Stimulated activated CD4-positive, alpha-beta T cell treated with anti-CD3 and anti-CD28 coated beads, Interleukin-1b, Interleukin-23, amount 100 ng/mL, for 4 hours (primary cell): ENCODE measurements around the gene RPGRIP1L.
A peak's percentile ranks its signal among the peaks of the same experiment; 100 is the strongest.

ENCODE experiments used
- DNase-seq, 2 donors: peaks; one replicate each; pipeline ENCODE4 v3.0.0-alpha.2; 2020; ENCODE audit warnings: low read depth in 2 of 2

RPGRIP1L gene

DNA sequence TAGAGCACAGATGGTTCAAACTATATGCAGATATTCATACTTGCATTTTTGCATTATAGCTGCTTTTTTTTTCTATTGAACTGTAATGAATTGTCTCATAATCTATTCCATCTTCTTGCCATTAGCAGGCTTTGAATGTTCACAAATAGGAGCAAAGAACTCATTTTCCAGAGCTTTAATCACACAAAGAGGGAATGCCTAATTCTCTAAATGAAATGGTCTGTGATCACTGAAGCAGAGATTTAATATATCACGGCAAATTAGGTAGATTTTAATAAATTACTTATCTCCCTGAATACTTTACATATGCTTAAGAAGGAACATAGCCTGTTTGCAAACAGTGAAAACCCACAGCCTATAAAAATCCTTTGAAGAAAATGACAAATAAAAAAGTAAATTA lies 103.0 kb downstream of the RPGRIP1L start:
- DNase-seq, result no peak

DNA sequence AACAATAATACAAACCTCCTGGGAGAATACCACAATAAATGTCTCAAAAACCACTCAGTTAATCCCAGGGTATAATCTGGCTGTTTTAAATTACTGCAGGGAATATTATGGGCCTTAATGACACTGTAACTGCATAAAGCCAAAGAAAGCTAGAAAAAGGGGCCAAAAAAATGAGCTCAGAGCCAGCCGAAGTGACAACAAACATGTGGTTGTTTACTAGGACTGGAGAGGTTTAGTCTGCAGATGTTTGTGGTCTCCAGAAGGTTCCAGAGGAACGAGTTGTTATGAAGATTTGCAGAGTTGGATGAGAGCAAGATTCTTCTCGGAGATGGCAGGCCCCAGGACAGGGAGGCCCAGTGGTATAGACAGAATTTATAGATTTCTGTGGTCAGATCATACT lies 103.5 kb downstream of the RPGRIP1L start:
- no peak for DNase-seq

DNA sequence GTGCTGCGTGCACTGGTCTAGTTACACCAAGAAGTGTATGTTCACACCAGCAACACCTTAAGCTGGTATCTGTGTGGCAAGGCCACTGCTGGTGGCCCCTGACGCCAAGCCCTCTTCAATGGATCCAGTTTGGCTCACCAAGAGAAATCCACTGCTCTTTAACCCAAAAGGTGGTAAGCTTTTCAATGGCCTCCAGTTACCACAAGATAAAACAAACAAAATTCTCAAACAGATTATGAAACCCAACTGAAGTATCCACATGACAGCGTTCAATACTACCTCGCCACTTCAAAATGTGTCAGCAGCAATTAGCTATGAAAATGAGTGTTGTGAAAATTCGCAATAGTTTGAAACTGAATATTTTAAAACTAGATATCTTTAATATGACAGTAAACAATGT lies 104.1 kb downstream of the RPGRIP1L start:
- no peak for DNase-seq

DNA sequence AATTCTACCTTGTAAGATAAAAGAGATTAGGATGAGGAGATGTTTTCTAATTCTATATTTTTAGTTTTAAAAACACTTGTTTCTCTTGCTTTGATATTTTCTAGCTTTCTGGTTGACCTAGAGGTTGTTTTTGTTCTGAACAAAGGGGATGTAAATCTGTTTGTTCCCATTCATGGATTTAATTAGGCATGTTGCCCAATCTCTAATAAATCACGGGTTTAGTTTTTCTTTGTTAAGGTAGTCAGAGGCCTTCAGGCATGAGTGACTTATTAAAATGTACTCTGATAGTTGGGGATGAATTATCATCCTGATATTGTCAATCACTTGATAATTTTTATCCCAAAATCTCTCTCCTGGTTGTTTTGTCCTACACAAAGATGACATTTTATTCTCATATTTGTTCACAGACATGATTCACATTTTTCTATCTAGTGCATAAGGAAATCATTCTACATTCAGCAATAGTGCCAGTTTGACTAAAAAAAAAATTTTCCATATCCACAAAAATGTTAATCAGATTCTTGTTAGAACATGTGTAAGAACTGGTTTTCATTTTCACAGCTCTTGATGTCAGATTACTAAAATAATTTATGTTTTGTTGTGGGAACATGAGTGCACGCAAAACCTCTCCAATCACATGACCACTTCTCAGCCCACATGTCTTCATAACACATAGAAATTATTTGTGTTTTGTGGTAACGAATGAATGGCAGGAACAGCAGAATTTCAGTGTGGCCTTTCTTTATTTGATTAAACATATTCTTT lies 105.0 kb downstream of the RPGRIP1L start:
- DNase-seq, result no peak

DNA sequence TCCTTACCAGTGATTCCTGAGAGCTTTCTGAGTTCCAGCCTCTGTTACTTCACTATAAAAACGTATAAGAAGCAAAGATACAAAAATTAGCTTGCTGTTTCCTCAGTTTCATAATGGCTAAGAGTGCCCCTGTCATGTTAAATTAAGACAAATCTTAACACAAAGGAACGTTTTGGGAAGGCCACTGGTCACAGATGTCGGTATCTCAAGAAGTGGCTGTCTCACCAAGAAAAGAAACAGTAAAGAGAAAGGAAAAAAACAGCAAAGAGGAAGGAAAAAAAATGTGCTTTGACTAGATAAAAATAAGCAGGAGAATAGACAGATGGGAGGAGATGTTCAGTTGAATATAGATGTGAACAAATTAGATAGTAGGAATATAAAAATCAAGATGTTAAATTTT lies 105.9 kb downstream of the RPGRIP1L start:
- DNase-seq, result no peak

DNA sequence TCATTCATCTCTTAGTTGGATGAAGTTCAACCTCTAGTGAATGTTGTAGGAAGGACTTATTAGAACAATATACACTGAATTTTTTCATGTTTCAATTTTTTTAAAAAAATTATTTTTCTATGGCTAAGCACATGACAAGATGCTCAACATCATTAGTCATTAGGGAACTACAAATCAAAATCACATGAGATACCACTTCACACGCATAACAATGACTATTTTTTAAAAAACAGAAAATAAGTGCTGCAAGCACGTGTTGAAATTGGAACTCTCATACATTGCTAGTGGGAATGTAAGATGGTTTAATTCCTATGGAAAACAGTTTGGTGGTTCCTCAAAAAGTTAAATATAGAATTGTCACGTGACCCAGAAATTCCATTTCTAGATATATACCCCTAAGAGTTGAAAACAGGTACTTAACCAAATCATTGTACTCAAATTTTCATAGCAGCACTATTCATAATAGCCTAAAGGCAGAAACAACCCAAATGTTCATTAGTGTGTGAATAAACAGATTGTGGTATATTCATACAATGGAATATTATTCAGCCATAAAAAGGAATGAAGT lies 115.5 kb downstream of the RPGRIP1L start:
- no peak for DNase-seq

DNA sequence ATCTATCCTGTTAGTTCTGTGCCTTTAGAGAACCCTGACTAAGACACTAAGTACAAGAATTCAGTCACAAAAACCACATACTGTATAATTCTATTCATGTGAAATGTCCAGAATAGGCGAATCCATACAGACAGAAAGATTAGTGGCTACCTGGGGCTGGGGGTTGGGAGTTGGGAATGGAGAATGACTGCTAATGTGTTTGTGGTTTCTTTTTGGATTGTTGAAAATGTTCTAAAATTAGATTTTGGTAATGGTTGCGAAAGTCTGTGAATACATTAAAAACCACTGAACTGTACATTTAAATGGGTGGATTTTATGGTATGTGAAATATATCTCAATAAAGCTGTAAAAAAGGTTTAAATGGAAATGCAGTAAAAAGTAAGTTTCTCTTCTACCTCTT lies 120.3 kb downstream of the RPGRIP1L start:
- no peak for DNase-seq

DNA sequence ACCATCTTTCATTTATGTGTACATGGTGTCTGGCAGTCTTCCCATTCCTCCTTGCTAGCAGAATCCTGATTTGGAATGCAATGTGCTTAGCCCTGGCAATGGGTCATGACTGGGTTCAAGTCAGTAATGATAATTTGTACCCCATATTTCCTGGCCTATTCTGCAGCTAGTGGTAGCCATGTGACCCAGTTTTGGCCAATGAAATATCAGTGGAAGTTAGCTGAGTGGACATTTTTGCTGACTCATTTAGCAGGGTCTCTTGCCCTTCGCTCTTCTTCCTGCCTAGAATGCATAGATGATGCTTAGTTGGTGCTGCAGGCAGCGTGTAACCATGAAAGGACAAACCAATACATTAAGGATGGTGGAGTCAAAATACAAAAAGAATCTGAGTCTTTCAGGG lies 121.9 kb downstream of the RPGRIP1L start:
- no peak for DNase-seq

DNA sequence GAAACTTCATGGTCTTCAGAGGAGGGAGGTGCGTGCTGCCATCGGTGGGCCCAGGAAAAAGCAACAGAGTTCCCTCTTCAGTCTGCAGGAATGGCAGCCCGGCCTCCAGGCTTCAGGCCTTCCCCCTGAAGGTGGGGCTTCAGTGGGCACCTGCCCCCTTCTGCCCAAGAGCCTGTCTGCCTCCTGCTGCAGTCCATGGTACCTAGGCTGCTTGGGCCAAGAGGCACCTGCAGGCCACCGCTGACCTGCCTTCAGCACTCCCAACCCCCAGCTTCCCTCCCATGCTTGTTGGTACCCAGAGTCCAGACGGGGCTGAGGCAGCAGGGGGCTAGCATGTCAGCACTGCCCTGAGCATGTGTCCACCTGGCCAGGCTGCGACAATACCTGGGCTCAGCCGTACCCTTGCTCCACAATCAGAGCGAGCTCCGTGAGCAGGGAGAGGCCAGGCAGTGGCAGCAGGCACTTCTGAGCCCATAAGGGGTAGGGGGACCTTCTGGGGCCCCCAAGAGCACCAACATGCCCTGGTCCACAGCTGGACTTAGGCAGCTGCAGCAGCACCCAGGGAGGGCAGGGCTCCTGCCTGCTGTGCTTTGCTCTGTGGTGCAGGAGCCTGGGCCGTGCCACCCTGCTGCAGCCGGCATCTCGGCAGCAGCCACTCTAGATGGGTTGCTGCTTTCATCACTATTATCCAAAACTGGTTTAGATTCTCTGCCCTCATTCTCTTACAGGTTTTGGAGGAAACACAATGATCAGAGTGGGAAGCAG lies 123.4 kb downstream of the RPGRIP1L start:
- DNase-seq, result no peak

DNA sequence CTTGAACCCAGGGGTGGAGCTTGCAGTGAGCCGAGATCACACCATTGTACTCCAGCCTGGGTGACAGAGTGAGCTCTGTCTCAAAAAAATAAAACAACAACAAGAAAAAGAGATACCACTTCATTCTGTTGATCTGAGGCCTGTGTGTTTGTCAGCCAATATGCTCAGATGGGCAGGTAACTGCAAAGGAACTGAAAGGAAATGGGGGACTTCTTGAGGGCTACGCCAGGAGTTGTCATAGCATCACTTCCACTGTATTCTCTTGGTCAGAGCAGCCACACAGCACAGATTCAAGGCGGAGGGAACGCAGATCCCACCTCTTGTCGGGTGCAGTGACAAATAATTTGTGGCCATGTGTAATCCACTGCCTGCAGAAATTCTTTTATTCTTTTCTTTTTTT lies 126.8 kb downstream of the RPGRIP1L start:
- DNase-seq, result no peak

DNA sequence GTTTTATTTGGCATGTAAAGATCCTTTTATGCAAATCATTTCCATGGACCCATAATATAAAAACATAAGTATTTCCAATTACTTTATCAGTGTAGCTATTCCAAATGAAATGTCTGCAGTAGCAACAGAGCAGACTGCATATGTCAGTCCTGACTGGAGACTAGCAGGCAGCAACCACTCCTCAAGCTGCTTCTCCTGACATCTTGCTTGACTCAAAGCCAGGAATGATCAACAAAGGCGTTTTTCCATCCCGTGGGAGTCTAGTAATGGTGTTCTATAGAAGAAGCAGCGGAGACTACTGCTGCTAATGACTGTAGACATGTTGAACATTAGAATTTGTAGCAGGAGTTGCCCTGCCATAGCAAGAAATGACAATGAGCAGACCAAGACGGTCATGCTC lies 127.4 kb downstream of the RPGRIP1L start:
- no peak for DNase-seq

DNA sequence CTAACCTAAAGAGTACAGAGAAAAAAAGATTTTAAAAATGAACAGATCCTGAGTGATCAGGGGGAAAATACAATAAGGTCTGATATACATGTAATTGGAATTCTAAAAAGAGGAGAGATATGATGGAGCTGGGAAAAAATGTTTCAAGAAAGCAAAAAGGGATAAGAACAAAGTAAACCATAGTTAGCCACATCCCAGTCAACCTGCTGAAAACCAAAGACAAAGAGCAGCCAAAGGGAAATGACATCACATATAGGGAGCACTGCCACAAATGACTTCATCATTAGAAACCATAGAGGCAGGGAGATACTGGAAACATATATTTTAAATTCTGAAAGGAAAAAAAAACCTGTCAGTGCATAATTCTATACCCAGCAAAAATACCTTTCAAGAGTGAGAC lies 131.9 kb downstream of the RPGRIP1L start:
- no peak for DNase-seq

DNA sequence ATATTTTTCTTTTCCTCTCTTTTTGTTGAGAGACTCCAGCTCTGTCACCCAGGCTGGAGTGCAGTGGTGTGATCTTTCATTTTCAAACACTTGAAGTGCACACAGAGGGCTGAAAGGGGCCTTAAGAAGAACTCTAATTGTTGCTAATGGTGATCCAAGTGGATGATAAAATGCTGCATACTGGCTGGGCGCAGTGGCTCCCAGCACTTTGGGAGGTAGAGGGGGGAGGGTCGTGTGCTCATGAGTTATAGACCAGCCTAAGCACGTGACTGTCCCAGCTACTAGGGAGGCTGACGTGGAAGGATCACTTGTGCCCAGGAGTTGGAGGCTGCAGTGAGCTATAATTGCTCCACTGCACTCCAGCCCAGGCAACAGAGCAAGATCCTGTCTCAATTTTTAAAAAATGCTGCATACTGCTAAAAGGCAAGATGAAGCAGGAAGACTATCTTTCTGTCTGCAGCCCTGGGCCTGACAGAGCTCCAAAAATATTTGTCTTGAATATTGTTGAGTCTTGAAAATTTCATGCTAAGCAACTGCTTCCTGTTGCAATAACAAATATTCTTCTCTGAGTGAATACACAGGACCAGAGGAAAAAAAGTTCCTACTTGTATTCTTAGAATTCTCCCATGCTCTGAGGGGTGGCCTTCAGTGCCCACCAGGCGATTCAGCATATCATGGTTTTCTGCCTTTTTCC lies 137.0 kb downstream of the RPGRIP1L start:
- no peak for DNase-seq

DNA sequence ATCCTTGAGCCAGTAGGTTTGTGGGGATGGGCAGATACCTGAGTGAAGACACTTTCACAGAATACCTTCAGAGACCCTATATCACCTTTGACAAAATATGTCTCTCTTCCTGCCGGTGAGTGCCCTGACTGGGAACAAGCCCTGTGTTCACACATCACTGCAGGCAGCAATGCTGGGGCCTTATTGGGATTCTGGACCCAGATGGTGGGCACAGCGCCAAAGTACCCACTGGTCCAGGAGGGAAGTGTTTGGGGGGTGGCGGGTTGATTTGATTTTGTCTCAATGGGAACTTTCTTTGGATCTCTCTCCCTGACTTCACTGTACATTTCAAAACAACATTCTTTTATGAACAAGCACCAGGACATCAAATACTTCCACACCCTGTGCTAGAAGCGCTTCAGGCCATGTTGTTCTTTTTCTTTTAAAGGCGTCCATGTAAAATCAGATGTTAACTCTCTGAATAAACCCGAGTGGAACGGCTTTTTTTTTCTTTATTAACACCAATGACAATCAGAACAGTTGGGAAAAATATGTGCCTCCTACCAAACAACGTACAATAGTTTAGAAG lies 138.3 kb downstream of the RPGRIP1L start:
- no peak for DNase-seq

DNA sequence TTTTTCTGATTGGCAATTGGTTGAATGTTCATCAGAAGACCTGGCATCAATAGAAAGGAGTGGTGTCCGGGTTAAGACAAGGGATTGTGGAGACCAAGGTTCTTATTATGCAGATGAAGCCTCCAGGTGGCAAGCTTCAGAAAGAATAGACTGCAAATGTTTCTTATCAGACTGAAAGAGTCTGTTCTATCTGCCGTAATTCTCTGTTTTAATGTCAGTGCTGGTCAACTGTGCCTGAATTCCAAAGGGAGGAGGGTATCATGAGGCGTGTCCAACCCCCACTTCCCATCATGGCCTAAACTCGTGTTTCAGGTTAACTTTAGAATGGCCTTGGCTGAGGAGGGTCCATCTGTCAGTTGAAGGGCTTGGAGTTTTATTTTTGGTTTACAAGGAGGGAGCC lies 140.2 kb downstream of the RPGRIP1L start:
- no peak for DNase-seq

DNA sequence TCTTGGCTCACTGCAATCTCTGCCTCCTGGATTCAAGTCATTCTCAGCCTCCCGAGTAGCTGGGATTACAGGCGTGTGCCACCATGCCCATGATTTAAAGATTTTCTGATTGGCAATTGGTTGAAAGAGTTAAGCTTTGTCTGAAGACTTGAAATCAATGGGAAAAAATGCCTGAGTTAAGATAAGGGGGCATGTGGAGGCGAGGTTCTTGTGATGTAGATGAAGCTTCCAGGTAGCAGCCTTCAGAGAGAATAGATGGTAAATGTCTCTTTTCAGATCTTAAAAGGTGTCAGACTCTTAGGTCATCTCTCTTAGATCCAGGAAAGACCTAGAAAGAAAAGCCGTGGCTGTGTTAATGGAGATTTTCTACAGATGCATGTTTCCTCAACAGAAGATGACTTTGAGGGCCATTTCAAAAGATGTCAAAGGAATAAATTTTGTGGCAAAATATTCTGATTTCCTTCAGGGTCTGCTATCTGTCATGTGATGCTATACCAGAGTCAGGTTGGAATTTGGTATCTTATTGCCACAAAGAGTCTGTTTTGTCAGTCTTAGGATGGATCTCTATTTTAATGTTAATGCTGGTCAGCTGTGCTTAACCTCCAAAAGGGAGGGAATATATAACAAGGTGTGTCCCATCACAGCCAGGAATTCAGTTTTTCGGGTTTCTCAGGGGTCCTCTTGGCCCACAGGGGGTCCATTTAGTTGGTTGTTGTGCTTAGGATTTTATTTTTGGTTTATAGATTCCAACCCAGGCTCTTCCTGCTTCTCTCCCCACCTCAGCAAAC lies 142.4 kb downstream of the RPGRIP1L start:
- no peak for DNase-seq

DNA sequence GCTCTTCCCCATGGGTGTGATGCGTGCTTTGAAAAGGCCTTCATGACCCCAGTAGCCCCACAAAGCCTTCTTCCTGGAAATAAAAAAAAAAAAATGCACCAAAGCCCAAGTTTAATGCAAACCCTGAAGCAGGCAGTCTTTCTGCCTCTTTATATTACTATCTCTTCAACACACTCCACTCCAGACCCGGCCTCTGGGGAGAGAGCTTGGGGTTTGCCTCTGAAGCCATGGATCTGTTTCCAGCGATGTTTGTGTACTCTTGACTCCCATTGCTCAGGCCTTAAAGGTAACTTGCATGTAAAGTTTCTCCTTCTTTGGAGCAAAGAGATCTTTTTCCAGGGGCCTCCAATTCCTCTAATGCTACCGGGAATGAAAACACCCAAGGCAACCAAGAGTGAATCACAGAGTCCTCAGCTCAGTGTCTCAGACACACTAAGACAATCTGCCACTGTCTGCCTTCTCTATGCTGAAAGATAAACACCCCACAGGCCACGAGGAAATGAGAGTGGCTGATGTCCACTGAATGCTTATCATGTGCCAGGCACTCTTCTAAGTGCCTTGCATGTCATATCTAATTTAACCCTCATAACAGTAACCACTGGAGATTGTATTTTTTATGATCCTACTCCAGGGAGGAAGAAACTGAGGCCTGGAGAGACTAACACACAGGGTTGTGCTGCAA lies 144.2 kb downstream of the RPGRIP1L start:
- no peak for DNase-seq

DNA sequence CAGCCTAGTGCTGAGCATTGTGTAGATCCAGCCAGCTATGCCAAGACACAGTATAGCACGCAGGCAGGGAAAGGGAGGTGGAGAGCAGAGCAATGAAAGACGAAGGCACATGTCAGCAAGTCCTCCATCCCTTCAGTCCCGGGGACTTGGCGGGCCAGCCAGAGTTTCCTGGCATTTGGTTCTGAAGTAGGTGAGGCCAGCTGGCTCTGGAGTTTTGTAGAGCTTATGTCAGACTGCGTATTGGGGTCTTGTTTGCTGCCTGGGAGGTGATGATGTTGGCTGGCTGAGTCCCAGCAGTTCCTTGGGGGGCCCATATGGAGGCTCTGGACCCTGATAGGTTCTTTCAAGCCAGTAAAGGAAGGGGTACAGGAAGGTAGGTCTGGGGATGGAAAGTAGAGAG lies 144.9 kb downstream of the RPGRIP1L start:
- DNase-seq, result no peak

DNA sequence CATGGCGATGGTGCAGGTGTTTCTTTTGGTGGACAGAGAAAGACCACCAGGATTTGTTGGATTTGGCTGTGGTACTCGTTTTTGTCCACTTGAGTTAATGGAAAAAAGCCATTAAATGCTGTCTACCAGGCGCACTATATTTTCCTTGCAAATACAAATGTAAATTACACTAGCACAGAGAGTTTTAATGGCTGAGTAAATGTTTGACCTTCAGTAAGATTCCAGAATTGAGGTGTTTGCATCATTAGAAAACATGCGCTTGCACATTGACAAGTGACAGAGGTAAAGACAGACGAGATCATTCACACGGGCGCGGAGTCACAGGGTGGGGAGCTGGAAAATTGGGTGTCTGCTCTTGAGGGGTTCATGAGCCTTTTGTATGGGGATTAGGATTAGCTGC lies 147.1 kb downstream of the RPGRIP1L start:
- DNase-seq, result no peak

DNA sequence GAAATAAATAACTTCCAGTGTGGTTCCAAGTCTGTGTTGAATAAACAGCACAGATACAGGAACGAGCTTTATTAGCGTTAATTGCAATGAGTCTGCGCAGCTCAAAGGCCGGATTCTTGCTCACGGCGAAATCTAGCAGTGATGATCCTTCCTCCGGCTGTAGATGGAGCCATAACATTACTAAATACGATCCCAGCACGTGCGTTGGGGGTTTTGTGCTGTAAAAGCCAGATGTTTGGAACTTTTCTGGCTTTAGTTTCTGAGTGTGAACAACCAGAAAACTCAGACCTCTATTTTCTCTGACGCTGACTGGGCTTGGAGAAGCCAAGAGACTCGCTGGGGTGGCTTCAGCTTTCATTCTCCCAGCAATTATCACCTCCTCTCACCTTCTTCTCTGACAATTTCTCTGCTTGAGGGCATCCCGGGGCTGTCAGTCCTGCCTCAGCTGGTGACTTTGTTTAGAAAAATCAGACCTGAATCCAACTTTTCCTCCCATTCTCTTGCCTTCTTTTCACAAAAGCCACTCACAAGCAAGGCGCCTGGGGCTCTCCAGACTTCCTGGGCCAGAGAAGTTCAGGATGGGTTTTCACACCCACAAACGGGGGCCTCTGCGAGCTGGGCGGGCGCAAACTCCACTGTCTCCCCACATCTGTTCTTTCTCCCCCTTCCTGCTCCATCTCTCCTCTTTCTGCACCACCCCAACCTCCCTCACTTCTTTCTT lies 153.5 kb downstream of the RPGRIP1L start:
- peak; percentile 18 to 34 for DNase-seq
